ENCODE data around the gene METTL6. TPM values are rescaled to one million over a fixed set of nuclear protein-coding genes. Genes with fewer than 3 reads are reported as not detected.

METTL6 gene
- total RNA-seq, 1 donor from 2014 or later, result 27.3 TPM

GRCh38 chr3:15453501-15453900, 26.2 kb upstream of the METTL6 start:
- peaks cover 4% of the 10 kb centered on the region for H3K36me3 Mint-ChIP-seq (ENCODE audit: low read depth)
- no peak overlapping the region for H3K4me3 Mint-ChIP-seq
- H3K27me3 Mint-ChIP-seq (ENCODE audit: low read depth), result no peaks in the 10 kb centered on the region
- H3K27ac Mint-ChIP-seq (ENCODE audit: unreplicated experiment), result no peak overlapping the region
- no peaks in the 10 kb centered on the region for H3K9me3 Mint-ChIP-seq
- no peak for DNase-seq (ENCODE audit: low read depth, low spot score)
- TF ChIP-seq CTCF (conservative IDR thresholded peaks at IDR 0.05), result no peak
- no peaks in the 10 kb centered on the region for H3K4me1 Mint-ChIP-seq

- no peak for TF ChIP-seq CTCF (conservative IDR thresholded peaks at IDR 0.05)
- H3K9me3 Mint-ChIP-seq, result no peaks in the 10 kb centered on the region
- DNase-seq (ENCODE audit: low read depth, low spot score), result no peak
- H3K4me1 Mint-ChIP-seq, result no peaks in the 10 kb centered on the region
- H3K27me3 Mint-ChIP-seq (ENCODE audit: low read depth), result no peaks in the 10 kb centered on the region
- no peak overlapping the region for H3K4me3 Mint-ChIP-seq
- H3K36me3 Mint-ChIP-seq (ENCODE audit: low read depth), result peaks cover 2% of the 10 kb centered on the region
- H3K27ac Mint-ChIP-seq (ENCODE audit: unreplicated experiment), result no peak overlapping the region
Observed at GRCh38 chr3:15452961-15453360, 25.6 kb upstream of the METTL6 start.

GRCh38 chr3:15452156-15452555, 24.8 kb upstream of the METTL6 start:
- no peak overlapping the region for H3K4me3 Mint-ChIP-seq
- H3K9me3 Mint-ChIP-seq, result no peaks in the 10 kb centered on the region
- no peaks in the 10 kb centered on the region for H3K4me1 Mint-ChIP-seq
- H3K27me3 Mint-ChIP-seq (ENCODE audit: low read depth), result no peaks in the 10 kb centered on the region
- no peak overlapping the region for H3K27ac Mint-ChIP-seq (ENCODE audit: unreplicated experiment)
- no peak for TF ChIP-seq CTCF (conservative IDR thresholded peaks at IDR 0.05)
- H3K36me3 Mint-ChIP-seq (ENCODE audit: low read depth), result peaks cover 2% of the 10 kb centered on the region
- no peak for DNase-seq (ENCODE audit: low read depth, low spot score)

- no peak for TF ChIP-seq CTCF (conservative IDR thresholded peaks at IDR 0.05)
- Mint-ChIP-seq H3K27ac (ENCODE audit: unreplicated experiment) (no peak overlapping the region), H3K27me3 (ENCODE audit: low read depth) (no peaks in the 10 kb centered on the region), H3K36me3 (ENCODE audit: low read depth) (peaks cover 2% of the 10 kb centered on the region), H3K4me3 (no peak overlapping the region), H3K4me1 (no peaks in the 10 kb centered on the region), H3K9me3 (no peaks in the 10 kb centered on the region)
- DNase-seq (ENCODE audit: low read depth, low spot score), result no peak
Observed at GRCh38 chr3:15451216-15452113, 24.1 kb upstream of the METTL6 start.

DNA sequence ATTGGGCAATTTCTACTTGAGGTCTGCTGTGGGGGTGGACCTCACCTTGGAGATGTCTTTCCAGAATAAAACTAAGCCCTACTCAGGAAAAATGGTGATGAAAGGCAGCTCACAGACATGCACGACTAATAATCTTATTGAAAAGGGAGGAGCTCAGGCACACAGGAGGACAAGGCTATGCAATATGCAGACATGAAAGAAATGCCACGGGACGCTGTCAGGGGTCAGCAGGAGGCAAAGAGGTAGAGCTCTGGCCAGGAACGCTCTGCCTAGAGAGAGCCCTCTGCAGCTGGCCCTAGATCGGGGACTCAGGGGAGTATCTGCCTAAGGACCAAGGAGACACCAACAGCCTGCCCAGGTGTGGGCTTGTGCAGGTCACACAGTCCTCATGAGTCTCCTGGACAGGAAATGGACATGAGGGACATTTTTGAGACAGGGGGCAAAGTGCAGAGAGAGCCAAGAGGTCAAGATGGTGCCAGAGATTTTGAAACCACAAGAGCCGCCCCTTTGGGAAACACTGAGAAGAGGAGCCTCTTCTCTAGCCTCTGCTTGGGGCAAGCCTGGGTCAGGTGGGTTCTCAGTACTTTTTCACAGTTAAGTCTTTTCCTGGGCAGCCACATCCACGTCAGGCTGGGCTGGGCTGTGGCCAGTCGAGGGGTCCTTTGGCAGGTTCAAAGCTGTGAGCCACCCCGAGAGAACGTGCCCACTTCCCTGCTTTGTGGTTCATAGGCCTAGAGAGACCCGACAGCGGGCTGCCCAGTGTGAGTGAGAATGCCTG, 23.3 kb upstream of the METTL6 start:
- Mint-ChIP-seq H3K27me3 (ENCODE audit: low read depth) (no peaks in the 10 kb centered on the region), H3K4me3 (no peak overlapping the region), H3K4me1 (no peaks in the 10 kb centered on the region), H3K36me3 (ENCODE audit: low read depth) (peaks cover 2% of the 10 kb centered on the region), H3K27ac (ENCODE audit: unreplicated experiment) (no peak overlapping the region), H3K9me3 (no peaks in the 10 kb centered on the region)
- DNase-seq (ENCODE audit: low read depth, low spot score), result no peak
- TF ChIP-seq CTCF (conservative IDR thresholded peaks at IDR 0.05), result no peak
